Glutamatergic neuron (in vitro differentiated cells): ENCODE data around the gene MAML2. TPM values are rescaled to one million over a fixed set of nuclear protein-coding genes. Genes with fewer than 3 reads are reported as not detected.
"Not testable (repeated sequence)": the region's sequence is repeated elsewhere in the genome, so short reads cannot be mapped to it uniquely, and the experiment has no call there.

Source experiments
- DNase-seq: peaks from one replicate; pipeline ENCODE4 v3.0.0; 2022
- H3K27ac Mint-ChIP-seq: one replicate; pipeline ENCODE4 v1.8.0; 2020; ENCODE audit warnings: mild to moderate bottlenecking, mixed read lengths, inconsistent platforms; ENCODE audit not compliant: unreplicated experiment
- H3K27me3 Mint-ChIP-seq: one replicate; pipeline ENCODE4 v1.8.0; 2020; ENCODE audit warnings: mild to moderate bottlenecking, moderate library complexity, mixed read lengths, inconsistent platforms; ENCODE audit not compliant: unreplicated experiment
- H3K36me3 Mint-ChIP-seq: one replicate; pipeline ENCODE4 v1.8.0; 2020; ENCODE audit warnings: mild to moderate bottlenecking, mixed read lengths, inconsistent platforms; ENCODE audit not compliant: unreplicated experiment
- H3K4me1 Mint-ChIP-seq: one replicate; pipeline ENCODE4 v1.8.0; 2020; ENCODE audit warnings: mild to moderate bottlenecking, low read depth, mixed read lengths, inconsistent platforms; ENCODE audit not compliant: unreplicated experiment
- H3K4me3 Mint-ChIP-seq: one replicate; pipeline ENCODE4 v1.8.0; 2020; ENCODE audit warnings: mild to moderate bottlenecking, mixed read lengths, inconsistent platforms; ENCODE audit not compliant: unreplicated experiment
- H3K9me3 Mint-ChIP-seq: one replicate; pipeline ENCODE4 v1.8.0; 2020; ENCODE audit warnings: mild to moderate bottlenecking, moderate library complexity, mixed read lengths, inconsistent platforms; ENCODE audit not compliant: unreplicated experiment
- total RNA-seq: library from RNA; stranded (reverse); fragmentation: NEBNext Ultra II Directional; extraction: Animal tissue kit (Norgen Biotek cat#: 25700); gene quantifications from one replicate; pipeline ENCODE4 v1.2.1, GENCODE V29; 2021; ENCODE audit not compliant: unreplicated experiment
- TF ChIP-seq, protein P1 (sequence below): fragments of 200-600 bp; sonication (generic); IDR thresholded peaks from one replicate; pipeline ENCODE4 v1.5.0; 2021; ENCODE audit not compliant: partially characterized antibody, unreplicated experiment

The MAML2 gene
- total RNA-seq, 1 donor from 2014 or later: 2.1 TPM

DNA sequence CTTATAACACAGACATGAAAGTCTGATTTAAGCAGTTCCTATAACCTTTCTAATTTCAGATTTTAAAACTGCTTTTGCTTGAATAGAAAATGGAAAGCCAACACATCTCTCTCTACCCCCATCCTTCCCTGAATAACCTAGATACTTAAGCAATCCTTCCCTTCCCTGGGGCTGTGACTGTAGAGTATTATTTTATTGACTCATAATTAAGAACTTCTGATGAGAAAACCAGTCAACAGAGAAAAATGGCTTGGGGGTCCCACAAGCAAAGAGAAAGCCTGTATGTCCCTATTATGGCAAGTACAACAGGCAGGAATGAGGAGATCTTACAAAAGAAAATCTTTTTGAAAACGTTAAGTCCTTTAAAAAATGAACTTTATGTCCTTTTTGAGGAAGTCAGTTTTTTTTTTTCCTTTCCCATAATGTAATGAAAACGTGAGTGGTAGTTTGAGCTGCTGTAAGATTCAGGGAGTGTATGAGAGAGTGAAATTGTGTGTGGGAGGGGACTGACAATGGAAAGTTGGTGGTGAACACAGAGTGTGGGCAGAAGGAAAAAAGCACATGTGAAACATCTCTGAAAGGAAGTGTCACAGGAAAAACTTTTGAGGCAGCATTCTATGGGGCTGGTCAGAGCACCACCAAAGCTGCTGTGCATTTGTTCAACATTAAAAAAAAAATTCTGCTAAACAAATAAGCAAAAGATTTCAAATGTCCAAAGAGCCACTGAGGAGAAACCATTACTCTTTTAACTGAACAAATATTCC lies 154.6 kb downstream of the MAML2 start:
- no peak for DNase-seq
- no peak overlapping the region for H3K4me3 Mint-ChIP-seq

DNA sequence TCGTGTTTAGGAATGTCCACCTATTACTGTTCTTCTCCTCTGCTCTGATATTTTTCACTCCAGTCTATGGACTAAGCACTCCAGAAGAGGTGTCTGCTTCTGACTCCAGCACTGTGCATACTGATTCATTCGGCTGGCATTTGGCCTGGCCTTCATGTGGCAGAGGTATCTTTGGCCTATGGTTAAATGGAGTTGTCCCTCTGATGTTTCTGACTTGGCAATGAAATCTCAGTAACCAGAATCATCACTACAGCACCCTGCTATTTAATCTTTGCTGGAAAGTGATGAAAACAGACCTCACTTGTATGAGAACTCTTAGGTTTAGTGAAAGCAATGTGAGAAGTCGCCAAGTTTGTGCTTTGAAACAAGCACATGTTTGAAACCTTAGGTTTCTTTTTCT lies 155.2 kb downstream of the MAML2 start:
- H3K4me1 Mint-ChIP-seq: peaks cover 3% of the 10 kb centered on the region
- H3K9me3 Mint-ChIP-seq: no peaks in the 10 kb centered on the region
- H3K27ac Mint-ChIP-seq: no peak overlapping the region
- no peaks in the 10 kb centered on the region for H3K36me3 Mint-ChIP-seq
- H3K4me3 Mint-ChIP-seq: no peak overlapping the region
- TF ChIP-seq, protein P1, sequence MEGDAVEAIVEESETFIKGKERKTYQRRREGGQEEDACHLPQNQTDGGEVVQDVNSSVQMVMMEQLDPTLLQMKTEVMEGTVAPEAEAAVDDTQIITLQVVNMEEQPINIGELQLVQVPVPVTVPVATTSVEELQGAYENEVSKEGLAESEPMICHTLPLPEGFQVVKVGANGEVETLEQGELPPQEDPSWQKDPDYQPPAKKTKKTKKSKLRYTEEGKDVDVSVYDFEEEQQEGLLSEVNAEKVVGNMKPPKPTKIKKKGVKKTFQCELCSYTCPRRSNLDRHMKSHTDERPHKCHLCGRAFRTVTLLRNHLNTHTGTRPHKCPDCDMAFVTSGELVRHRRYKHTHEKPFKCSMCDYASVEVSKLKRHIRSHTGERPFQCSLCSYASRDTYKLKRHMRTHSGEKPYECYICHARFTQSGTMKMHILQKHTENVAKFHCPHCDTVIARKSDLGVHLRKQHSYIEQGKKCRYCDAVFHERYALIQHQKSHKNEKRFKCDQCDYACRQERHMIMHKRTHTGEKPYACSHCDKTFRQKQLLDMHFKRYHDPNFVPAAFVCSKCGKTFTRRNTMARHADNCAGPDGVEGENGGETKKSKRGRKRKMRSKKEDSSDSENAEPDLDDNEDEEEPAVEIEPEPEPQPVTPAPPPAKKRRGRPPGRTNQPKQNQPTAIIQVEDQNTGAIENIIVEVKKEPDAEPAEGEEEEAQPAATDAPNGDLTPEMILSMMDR: no peak
- H3K27me3 Mint-ChIP-seq: no peaks in the 10 kb centered on the region
- DNase-seq: no peak

More for the DNA sequence above, 154.6 kb downstream of the MAML2 start:
- Mint-ChIP-seq H3K4me1 (peaks cover 5% of the 10 kb centered on the region), H3K36me3 (no peaks in the 10 kb centered on the region), H3K27ac (no peak overlapping the region), H3K9me3 (no peaks in the 10 kb centered on the region), H3K27me3 (no peaks in the 10 kb centered on the region)
- TF ChIP-seq, protein P1: no peak

DNA sequence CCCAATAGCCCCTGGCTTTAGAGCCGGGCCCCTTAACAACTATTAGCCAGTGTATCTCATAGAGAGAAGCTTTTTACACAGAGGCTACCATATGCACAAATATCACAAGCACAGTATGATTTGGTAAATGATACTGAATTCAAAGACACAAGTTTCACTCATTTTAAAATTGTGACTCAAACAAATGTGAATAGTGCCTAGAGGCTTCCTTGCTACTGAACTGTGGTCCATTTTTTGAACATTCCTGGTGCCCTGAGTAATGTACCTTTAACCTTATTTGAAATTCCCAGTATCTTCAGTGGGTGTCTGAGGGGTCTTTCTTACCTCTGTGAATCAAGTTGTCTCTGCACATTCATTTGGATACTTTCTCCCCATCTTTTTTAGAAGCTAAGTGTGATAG lies 156.2 kb downstream of the MAML2 start:
- peaks cover 3% of the 10 kb centered on the region for H3K4me1 Mint-ChIP-seq

DNA sequence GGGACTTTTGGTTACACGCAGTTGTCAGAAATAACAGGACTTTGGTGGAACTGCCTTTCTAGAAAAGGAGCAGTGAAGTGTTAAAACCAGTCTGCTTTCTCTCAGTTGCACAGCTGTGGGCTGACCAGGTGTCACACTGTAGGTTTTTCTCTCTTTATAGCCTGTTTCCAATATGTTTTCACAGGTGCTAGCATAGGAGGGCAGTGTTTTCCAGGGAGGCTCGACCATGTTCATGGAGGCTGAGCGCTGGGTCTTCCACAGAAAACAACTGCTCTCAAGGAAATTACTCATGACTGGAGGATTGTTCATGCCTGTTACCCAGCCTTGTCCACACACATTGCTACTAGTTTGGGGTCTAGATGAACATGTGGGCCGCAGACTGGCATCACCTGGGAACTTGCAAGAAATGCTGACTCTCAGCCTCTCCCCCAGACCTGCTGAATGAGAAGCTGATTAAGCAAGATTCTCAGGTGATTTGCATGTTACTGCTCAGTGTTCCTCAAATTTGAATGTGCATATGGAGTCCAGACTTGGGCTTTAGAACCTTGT lies 157.7 kb downstream of the MAML2 start:
- Mint-ChIP-seq H3K9me3 (no peaks in the 10 kb centered on the region), H3K27me3 (no peaks in the 10 kb centered on the region), H3K4me3 (no peak overlapping the region), H3K36me3 (no peaks in the 10 kb centered on the region), H3K4me1 (peaks cover 3% of the 10 kb centered on the region), H3K27ac (no peak overlapping the region)
- TF ChIP-seq, protein P1: no peak
- no peak for DNase-seq

More for the DNA sequence above, 156.2 kb downstream of the MAML2 start:
- TF ChIP-seq, protein P1: no peak
- DNase-seq: no peak
- Mint-ChIP-seq H3K9me3 (no peaks in the 10 kb centered on the region), H3K27ac (no peak overlapping the region), H3K4me3 (no peak overlapping the region), H3K36me3 (no peaks in the 10 kb centered on the region), H3K27me3 (no peaks in the 10 kb centered on the region)

DNA sequence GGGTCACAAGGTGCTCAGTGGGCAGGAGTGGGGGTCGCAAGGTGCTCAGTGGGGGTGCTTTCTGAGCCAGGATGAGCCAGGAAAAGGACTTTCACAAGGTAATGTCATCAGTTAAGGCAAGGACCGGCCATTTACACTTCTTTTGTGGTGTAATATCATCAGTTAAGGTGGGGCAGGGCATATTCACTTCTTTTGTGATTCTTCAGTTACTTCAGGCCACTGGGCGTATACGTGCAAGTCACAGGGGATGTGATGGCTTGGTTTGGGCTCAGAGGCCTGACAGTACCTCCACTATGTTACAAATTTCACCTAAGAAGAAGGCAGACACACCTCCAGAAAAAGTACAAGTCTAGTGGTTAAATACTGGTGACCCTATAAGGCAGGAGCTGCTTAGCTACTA lies 162.1 kb downstream of the MAML2 start:
- H3K4me1 Mint-ChIP-seq: peaks cover 14% of the 10 kb centered on the region
- H3K9me3 Mint-ChIP-seq, H3K4me3 Mint-ChIP-seq, H3K36me3 Mint-ChIP-seq, H3K27ac Mint-ChIP-seq, H3K27me3 Mint-ChIP-seq, DNase-seq: not testable (repeated sequence)
